Hepatocyte (in vitro differentiated cells): ENCODE data around the gene TMEM87B. TPM values are rescaled to one million over a fixed set of nuclear protein-coding genes. Genes with fewer than 3 reads are reported as not detected.

ENCODE experiments used
- DNase-seq: peaks from one replicate; pipeline ENCODE4 v3.0.0-alpha.2; 2016; ENCODE audit warnings: low spot score
- H2AFZ ChIP-seq: fragments of 200-600 bp; sonication (generic); 2 replicates; pipeline ENCODE4 v1.6.0; 2016; ENCODE audit warnings: antibody characterized with exemption, mild to moderate bottlenecking
- H3K27ac ChIP-seq: fragments of 200-600 bp; sonication (generic); 2 replicates; pipeline ENCODE4 v1.5.1; 2016; ENCODE audit warnings: mild to moderate bottlenecking
- H3K27me3 ChIP-seq: fragments of 200-600 bp; sonication (generic); 2 replicates; pipeline ENCODE4 v1.6.1; 2016
- H3K36me3 ChIP-seq: fragments of 200-600 bp; sonication (generic); replicated peaks from 2 replicates; pipeline ENCODE4 v1.5.1; 2016; ENCODE audit warnings: low read depth; ENCODE audit not compliant: insufficient read depth
- H3K4me1 ChIP-seq: fragments of 200-600 bp; sonication (generic); 2 replicates; pipeline ENCODE4 v1.5.1; 2016; ENCODE audit warnings: mild to moderate bottlenecking, moderate library complexity; ENCODE audit not compliant: insufficient read depth
- H3K4me2 ChIP-seq: fragments of 200-600 bp; sonication (generic); 2 replicates; pipeline ENCODE4 v1.6.0; 2016
- H3K4me3 ChIP-seq: fragments of 200-600 bp; sonication (generic); 2 replicates; pipeline ENCODE4 v1.5.1; 2016; ENCODE audit warnings: mild to moderate bottlenecking
- H3K79me2 ChIP-seq: fragments of 200-600 bp; sonication (generic); 2 replicates; pipeline ENCODE4 v1.6.0; 2017; ENCODE audit warnings: mild to moderate bottlenecking
- H3K9me2 ChIP-seq: fragments of 200-600 bp; sonication (generic); replicated peaks from 2 replicates; pipeline ENCODE4 v1.6.0; 2017; ENCODE audit warnings: mild to moderate bottlenecking; ENCODE audit not compliant: insufficient read depth
- H3K9me3 ChIP-seq: fragments of 200-600 bp; sonication (generic); 2 replicates; pipeline ENCODE4 v1.5.1; 2016; ENCODE audit warnings: low read depth, mild to moderate bottlenecking
- H4K20me1 ChIP-seq: fragments of 200-600 bp; sonication (generic); 2 replicates; pipeline ENCODE4 v1.6.0; 2016; ENCODE audit warnings: mild to moderate bottlenecking; ENCODE audit not compliant: insufficient read depth, poor library complexity, severe bottlenecking
- CTCF ChIP-seq: fragments of 200-600 bp; sonication (generic); IDR thresholded peaks from 2 replicates; pipeline ENCODE4 v1.5.1; 2016; ENCODE audit warnings: antibody characterized with exemption, mild to moderate bottlenecking; ENCODE audit not compliant: poor library complexity
- EZH2 ChIP-seq: fragments of 200-600 bp; sonication (generic); IDR thresholded peaks from 2 replicates; pipeline ENCODE4 v1.6.1; 2016; ENCODE audit warnings: antibody characterized with exemption, mild to moderate bottlenecking, borderline replicate concordance
- EZH2phosphoT487 ChIP-seq: fragments of 200-600 bp; sonication (generic); IDR thresholded peaks from one replicate; pipeline ENCODE4 v1.6.1; 2018; ENCODE audit warnings: antibody characterized with exemption, mild to moderate bottlenecking, low read depth, moderate library complexity; ENCODE audit not compliant: unreplicated experiment, severe bottlenecking
- WGBS: methylation state at CpG from one replicate; pipeline ENCODE4 v1.1.6; 2016; ENCODE audit warnings: low lambda C conversion rate; ENCODE audit errors: missing lambda C conversion rate; 5-methylcytosine and 5-hydroxymethylcytosine counted together
- polyA plus RNA-seq: library from polyadenylated mRNA; unstranded; fragments of >200 nt; fragmentation: Nextera tagmentation; extraction: Ambion mirVana; gene quantifications from 2 replicates; pipeline ENCODE4 v1.2.1, GENCODE V29; 2016
- total RNA-seq: library from RNA; depleted of rRNA; stranded (reverse); fragments of >200 nt; gene quantifications from 2 replicates; pipeline ENCODE4 v1.2.3, GENCODE V29; 2014

TMEM87B gene
- total and polyA plus RNA-seq, 2 experiments from 2014 or later: 21.1 to 59.5 TPM

GRCh38 chr2:112024896-112025491, 30.1 kb upstream of the TMEM87B start:
- Histone ChIP-seq H4K20me1 (no peaks in the 10 kb centered on the region), H3K27ac (no peak overlapping the region), H3K9me3 (no peaks in the 10 kb centered on the region), H3K4me3 (no peak overlapping the region), H3K9me2 (no peaks in the 10 kb centered on the region), H3K79me2 (no peaks in the 10 kb centered on the region), H3K4me2 (no peak overlapping the region), H3K36me3 (no peaks in the 10 kb centered on the region), H2AFZ (no peak overlapping the region), H3K27me3 (no peaks in the 10 kb centered on the region), H3K4me1 (peaks cover 3% of the 10 kb centered on the region)
- WGBS: 95% methylated on average over 12 of the region's 12 CpGs
- TF ChIP-seq EZH2phosphoT487 (no peak), CTCF (no peak), EZH2 (no peak)
- no peak for DNase-seq

GRCh38 chr2:112026509-112026908, 28.6 kb upstream of the TMEM87B start:
- no peak overlapping the region for H3K4me3 ChIP-seq
- H3K9me3 ChIP-seq: no peaks in the 10 kb centered on the region
- no peaks in the 10 kb centered on the region for H3K36me3 ChIP-seq
- 88% methylated on average over 8 of the region's 8 CpGs for whole genome bisulfite sequencing
- H3K27me3 ChIP-seq: no peaks in the 10 kb centered on the region
- no peaks in the 10 kb centered on the region for H3K9me2 ChIP-seq
- no peak overlapping the region for H3K27ac ChIP-seq
- no peak for DNase-seq
- H4K20me1 ChIP-seq: no peaks in the 10 kb centered on the region
- no peaks in the 10 kb centered on the region for H3K79me2 ChIP-seq
- no peak overlapping the region for H2AFZ ChIP-seq
- H3K4me2 ChIP-seq: no peak overlapping the region
- H3K4me1 ChIP-seq: peaks cover 3% of the 10 kb centered on the region
- TF ChIP-seq EZH2phosphoT487 (no peak), EZH2 (no peak), CTCF (no peak)

GRCh38 chr2:112027767-112028166, 27.3 kb upstream of the TMEM87B start:
- Histone ChIP-seq H3K79me2 (no peaks in the 10 kb centered on the region), H2AFZ (no peak overlapping the region), H3K27ac (no peak overlapping the region), H3K9me3 (no peaks in the 10 kb centered on the region), H3K4me1 (peaks cover 13% of the 10 kb centered on the region), H3K4me2 (no peak overlapping the region), H3K27me3 (no peaks in the 10 kb centered on the region), H4K20me1 (no peaks in the 10 kb centered on the region), H3K36me3 (no peaks in the 10 kb centered on the region), H3K9me2 (no peaks in the 10 kb centered on the region), H3K4me3 (no peak overlapping the region)
- DNase-seq: no peak
- 92% methylated on average over 3 of the region's 3 CpGs for WGBS
- TF ChIP-seq EZH2phosphoT487 (no peak), EZH2 (no peak), CTCF (no peak)
